ENCODE data around the gene RBBP8.

- TF ChIP-seq CTCF (IDR thresholded peaks at IDR 0.05) (no peak), POLR2A (IDR thresholded peaks at IDR 0.05) (no peak)
These were observed 48.4 kb downstream of the RBBP8 start for GRCh38 chr18:22981274-22982133.
